Skeletal muscle satellite cell (primary cell): ENCODE measurements around the gene MYBPC1. TPM values are rescaled to one million over a fixed set of nuclear protein-coding genes. Genes with fewer than 3 reads are reported as not detected.
"Not testable (repeated sequence)": the region's sequence is repeated elsewhere in the genome, so short reads cannot be mapped to it uniquely, and the experiment has no call there.

Experiments
- H3K27me3 ChIP-seq: 2 replicates; pipeline ENCODE4 v1.7.0; 2013; ENCODE audit warnings: low read length; ENCODE audit not compliant: control insufficient read depth, insufficient read depth
- H3K36me3 ChIP-seq: 2 replicates; pipeline ENCODE4 v1.7.0; 2013; ENCODE audit warnings: mild to moderate bottlenecking, control low read depth, low read length; ENCODE audit not compliant: insufficient read depth
- H3K4me1 ChIP-seq: 2 replicates; pipeline ENCODE4 v1.7.0; 2013; ENCODE audit warnings: low read length; ENCODE audit not compliant: control insufficient read depth, insufficient read depth
- H3K4me2 ChIP-seq: 2 replicates; pipeline ENCODE4 v1.7.0; 2013; ENCODE audit warnings: mild to moderate bottlenecking, low read length
- H3K4me3 ChIP-seq: 2 replicates; pipeline ENCODE4 v1.7.0; 2013; ENCODE audit warnings: low read length
- H3K9ac ChIP-seq: 2 replicates; pipeline ENCODE4 v1.7.0; 2013; ENCODE audit warnings: mild to moderate bottlenecking, low read depth, low read length, moderate library complexity
- H3K9me3 ChIP-seq: replicated peaks from 2 replicates; pipeline ENCODE4 v1.7.0; 2013; ENCODE audit warnings: mild to moderate bottlenecking, control low read depth, low read length
- total RNA-seq: library from RNA; depleted of rRNA; stranded (reverse); fragments of >200 nt; gene quantifications from 2 replicates; pipeline ENCODE4 v1.2.3, GENCODE V29; 2012; rRNA removed

MYBPC1 gene
- not detected in 2 replicates for total RNA-seq

- peaks cover 3% of the 10 kb centered on the region for H3K4me1 ChIP-seq
- H3K4me3 ChIP-seq: no peak within 1 kb of the TSS
- no peak within 1 kb of the TSS for H3K9ac ChIP-seq
- no peaks in the 10 kb centered on the region for H3K9me3 ChIP-seq
- H3K27me3 ChIP-seq: no peaks in the 10 kb centered on the region
- no peaks in the 10 kb centered on the region for H3K36me3 ChIP-seq
- H3K4me2 ChIP-seq: no peak within 1 kb of the TSS
Measured at GRCh38 chr12:101594700-101595099, at the start of gene MYBPC1. MYBPC1 (plus strand) TSS chr12:101594971; CDS start chr12:101595071, 100 bp downstream.

GRCh38 chr12:101551362-101552114 lies 43.2 kb upstream of the MYBPC1 start:
- H3K4me1 ChIP-seq: peaks cover 8% of the 10 kb centered on the region
- H3K4me2 ChIP-seq: no peak overlapping the region
- H3K9me3 ChIP-seq: no peaks in the 10 kb centered on the region
- H3K4me3 ChIP-seq: no peak overlapping the region
- H3K36me3 ChIP-seq: no peaks in the 10 kb centered on the region
- H3K9ac ChIP-seq: no peak overlapping the region
- no peaks in the 10 kb centered on the region for H3K27me3 ChIP-seq

- Histone ChIP-seq H3K4me1 (peaks cover 8% of the 10 kb centered on the region), H3K9ac (no peak overlapping the region), H3K4me2 (no peak overlapping the region), H3K9me3 (no peaks in the 10 kb centered on the region), H3K36me3 (no peaks in the 10 kb centered on the region), H3K27me3 (no peaks in the 10 kb centered on the region), H3K4me3 (no peak overlapping the region)
Measured at GRCh38 chr12:101552277-101552676, 42.5 kb upstream of the MYBPC1 start.

- Histone ChIP-seq H3K36me3 (no peaks in the 10 kb centered on the region), H3K9ac (no peak overlapping the region), H3K4me3 (no peak overlapping the region), H3K27me3 (no peaks in the 10 kb centered on the region), H3K4me1 (peaks cover 4% of the 10 kb centered on the region), H3K9me3 (no peaks in the 10 kb centered on the region), H3K4me2 (no peak overlapping the region)
Measured at GRCh38 chr12:101557094-101557493, 37.7 kb upstream of the MYBPC1 start.

GRCh38 chr12:101558726-101559125 lies 36.0 kb upstream of the MYBPC1 start:
- not testable (repeated sequence) for H3K4me2 ChIP-seq, H3K36me3 ChIP-seq, H3K9ac ChIP-seq, H3K9me3 ChIP-seq, H3K27me3 ChIP-seq, H3K4me3 ChIP-seq, H3K4me1 ChIP-seq

- Histone ChIP-seq H3K4me2 (no peak overlapping the region), H3K9me3 (no peaks in the 10 kb centered on the region), H3K27me3 (no peaks in the 10 kb centered on the region), H3K9ac (no peak overlapping the region), H3K4me1 (no peaks in the 10 kb centered on the region), H3K36me3 (no peaks in the 10 kb centered on the region), H3K4me3 (no peak overlapping the region)
Measured at GRCh38 chr12:101563212-101563611, 31.6 kb upstream of the MYBPC1 start.

- no peak overlapping the region for H3K9ac ChIP-seq
- H3K27me3 ChIP-seq: no peaks in the 10 kb centered on the region
- H3K4me3 ChIP-seq: no peak overlapping the region
- H3K4me1 ChIP-seq: no peaks in the 10 kb centered on the region
- H3K36me3 ChIP-seq: no peaks in the 10 kb centered on the region
- no peaks in the 10 kb centered on the region for H3K9me3 ChIP-seq
- no peak overlapping the region for H3K4me2 ChIP-seq
Measured at GRCh38 chr12:101564912-101565311, 29.9 kb upstream of the MYBPC1 start.

- Histone ChIP-seq H3K36me3 (no peaks in the 10 kb centered on the region), H3K9ac (no peak overlapping the region), H3K27me3 (no peaks in the 10 kb centered on the region), H3K9me3 (no peaks in the 10 kb centered on the region), H3K4me3 (no peak overlapping the region), H3K4me1 (no peaks in the 10 kb centered on the region), H3K4me2 (no peak overlapping the region)
Measured at GRCh38 chr12:101566318-101566717, 28.5 kb upstream of the MYBPC1 start.

GRCh38 chr12:101567918-101568317 lies 26.9 kb upstream of the MYBPC1 start:
- Histone ChIP-seq H3K4me1 (no peaks in the 10 kb centered on the region), H3K9me3 (no peaks in the 10 kb centered on the region), H3K4me3 (no peak overlapping the region), H3K4me2 (no peak overlapping the region), H3K9ac (no peak overlapping the region), H3K36me3 (no peaks in the 10 kb centered on the region), H3K27me3 (no peaks in the 10 kb centered on the region)

GRCh38 chr12:101570047-101570446 lies 24.7 kb upstream of the MYBPC1 start:
- Histone ChIP-seq H3K36me3 (no peaks in the 10 kb centered on the region), H3K4me1 (no peaks in the 10 kb centered on the region), H3K9me3 (no peaks in the 10 kb centered on the region), H3K4me3 (no peak overlapping the region), H3K27me3 (no peaks in the 10 kb centered on the region), H3K4me2 (no peak overlapping the region), H3K9ac (no peak overlapping the region)

GRCh38 chr12:101571105-101571504 lies 23.7 kb upstream of the MYBPC1 start:
- no peak overlapping the region for H3K4me2 ChIP-seq
- H3K4me3 ChIP-seq: no peak overlapping the region
- no peaks in the 10 kb centered on the region for H3K36me3 ChIP-seq
- H3K9me3 ChIP-seq: no peaks in the 10 kb centered on the region
- H3K9ac ChIP-seq: no peak overlapping the region
- no peaks in the 10 kb centered on the region for H3K4me1 ChIP-seq
- no peaks in the 10 kb centered on the region for H3K27me3 ChIP-seq

- Histone ChIP-seq H3K9me3 (no peaks in the 10 kb centered on the region), H3K4me2 (no peak overlapping the region), H3K36me3 (no peaks in the 10 kb centered on the region), H3K4me1 (no peaks in the 10 kb centered on the region), H3K27me3 (no peaks in the 10 kb centered on the region), H3K4me3 (no peak overlapping the region), H3K9ac (no peak overlapping the region)
Measured at GRCh38 chr12:101573743-101574142, 21.0 kb upstream of the MYBPC1 start.
